Fibroblast of villous mesenchyme (primary cell): ENCODE measurements around the gene ATP2B2. TPM values are rescaled to one million over a fixed set of nuclear protein-coding genes. Genes with fewer than 3 reads are reported as not detected.
A peak's percentile ranks its signal among the peaks of the same experiment; 100 is the strongest.

Experiments
- DNase-seq: peaks from one replicate; pipeline ENCODE4 v3.0.0-alpha.2; 2010; ENCODE audit warnings: low read depth
- H3K4me3 ChIP-seq: 2 replicates; pipeline ENCODE4 v1.5.1; 2011; ENCODE audit warnings: low read depth, mild to moderate bottlenecking, low read length
- total RNA-seq: library from RNA; depleted of rRNA; stranded (reverse); fragments of >200 nt; gene quantifications from 2 replicates; pipeline ENCODE4 v1.2.3, GENCODE V29; 2012
- TF ChIP-seq, protein P1 (sequence below): IDR thresholded peaks from 2 replicates; pipeline ENCODE4 v1.5.1; 2012; ENCODE audit warnings: low read depth, mild to moderate bottlenecking, low read length; ENCODE audit not compliant: insufficient read depth

ATP2B2 gene
- total RNA-seq, 1 donor: not detected

DNA sequence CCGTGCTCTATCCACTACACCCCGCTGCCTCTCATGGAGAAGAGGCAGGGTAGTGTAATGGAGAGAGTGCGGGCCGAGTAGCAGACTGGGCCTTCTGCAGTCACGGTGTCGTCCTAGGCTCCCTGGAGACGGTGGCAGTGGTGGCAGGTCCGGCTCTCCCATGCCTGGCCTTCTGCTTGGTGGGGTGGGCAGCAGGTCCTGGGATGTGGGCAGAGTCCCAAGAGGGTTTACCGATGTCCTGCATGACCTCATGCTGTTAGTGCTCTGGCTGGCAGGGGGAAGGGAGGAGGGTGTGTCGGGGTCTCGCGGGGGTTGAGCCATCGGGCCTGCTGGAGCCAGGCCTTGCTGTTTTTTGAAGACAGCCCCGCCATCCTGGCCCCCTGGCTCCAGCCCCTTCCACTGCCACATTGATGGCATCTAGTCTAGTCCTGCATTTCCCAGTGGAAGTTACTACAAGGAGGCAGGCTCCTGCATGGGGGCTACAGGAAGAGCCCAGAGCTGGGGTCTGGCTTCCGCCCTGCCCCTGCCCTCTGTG, 110.8 kb downstream of the ATP2B2 start:
- H3K4me3 ChIP-seq: no peak overlapping the region
- TF ChIP-seq, protein P1, sequence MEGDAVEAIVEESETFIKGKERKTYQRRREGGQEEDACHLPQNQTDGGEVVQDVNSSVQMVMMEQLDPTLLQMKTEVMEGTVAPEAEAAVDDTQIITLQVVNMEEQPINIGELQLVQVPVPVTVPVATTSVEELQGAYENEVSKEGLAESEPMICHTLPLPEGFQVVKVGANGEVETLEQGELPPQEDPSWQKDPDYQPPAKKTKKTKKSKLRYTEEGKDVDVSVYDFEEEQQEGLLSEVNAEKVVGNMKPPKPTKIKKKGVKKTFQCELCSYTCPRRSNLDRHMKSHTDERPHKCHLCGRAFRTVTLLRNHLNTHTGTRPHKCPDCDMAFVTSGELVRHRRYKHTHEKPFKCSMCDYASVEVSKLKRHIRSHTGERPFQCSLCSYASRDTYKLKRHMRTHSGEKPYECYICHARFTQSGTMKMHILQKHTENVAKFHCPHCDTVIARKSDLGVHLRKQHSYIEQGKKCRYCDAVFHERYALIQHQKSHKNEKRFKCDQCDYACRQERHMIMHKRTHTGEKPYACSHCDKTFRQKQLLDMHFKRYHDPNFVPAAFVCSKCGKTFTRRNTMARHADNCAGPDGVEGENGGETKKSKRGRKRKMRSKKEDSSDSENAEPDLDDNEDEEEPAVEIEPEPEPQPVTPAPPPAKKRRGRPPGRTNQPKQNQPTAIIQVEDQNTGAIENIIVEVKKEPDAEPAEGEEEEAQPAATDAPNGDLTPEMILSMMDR: no peak
- DNase-seq: no peak

DNA sequence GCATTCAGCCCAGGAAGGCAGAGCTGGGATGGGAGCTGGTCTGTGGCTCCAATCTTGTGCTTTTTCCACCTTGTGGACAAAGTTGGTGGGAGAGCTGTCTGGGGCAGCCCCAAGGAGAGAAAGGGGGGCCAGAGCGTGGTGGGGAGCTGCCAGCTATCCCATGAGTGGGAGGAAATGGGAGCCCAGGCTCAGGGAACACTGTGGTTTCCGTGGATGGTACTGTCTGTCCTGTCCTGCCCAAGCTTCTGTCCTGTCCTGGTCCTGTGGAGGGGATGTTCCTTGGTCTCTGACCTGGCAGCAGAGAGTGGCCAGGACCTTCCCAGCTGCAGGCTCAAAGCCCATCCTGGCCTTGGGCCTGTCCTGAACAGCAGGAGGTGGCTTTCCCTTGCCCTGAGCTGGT, 111.9 kb downstream of the ATP2B2 start:
- no peak overlapping the region for H3K4me3 ChIP-seq
- no peak for DNase-seq
- TF ChIP-seq, protein P1: no peak

DNA sequence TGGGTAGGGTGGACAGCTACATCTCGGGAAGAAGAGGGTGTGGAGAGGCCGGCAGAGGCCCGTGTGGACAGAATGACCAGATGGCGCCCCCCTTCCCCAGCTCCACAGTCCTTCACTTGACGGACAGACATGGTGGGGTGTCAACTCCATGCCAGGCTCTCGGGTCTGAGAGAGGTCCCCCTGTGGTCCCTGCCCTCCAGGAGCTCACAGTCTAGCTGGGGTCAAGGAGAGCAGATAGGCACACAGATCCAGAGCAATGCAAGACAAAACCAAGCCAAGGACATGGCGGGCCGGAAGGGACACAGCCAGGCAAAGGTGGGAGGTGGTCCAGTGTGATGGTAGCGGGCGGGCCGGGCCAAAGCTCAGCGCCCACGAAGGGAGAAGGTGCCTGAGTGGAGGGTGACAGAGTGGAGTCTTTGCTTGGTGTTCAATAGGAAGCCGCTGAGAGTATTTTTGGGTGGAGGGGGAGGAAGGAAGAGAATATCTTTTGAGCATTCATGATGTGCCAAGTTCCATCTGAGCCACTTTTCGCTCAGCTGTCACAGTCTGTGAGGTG, 112.4 kb downstream of the ATP2B2 start:
- DNase-seq: no peak
- TF ChIP-seq, protein P1: no peak

DNA sequence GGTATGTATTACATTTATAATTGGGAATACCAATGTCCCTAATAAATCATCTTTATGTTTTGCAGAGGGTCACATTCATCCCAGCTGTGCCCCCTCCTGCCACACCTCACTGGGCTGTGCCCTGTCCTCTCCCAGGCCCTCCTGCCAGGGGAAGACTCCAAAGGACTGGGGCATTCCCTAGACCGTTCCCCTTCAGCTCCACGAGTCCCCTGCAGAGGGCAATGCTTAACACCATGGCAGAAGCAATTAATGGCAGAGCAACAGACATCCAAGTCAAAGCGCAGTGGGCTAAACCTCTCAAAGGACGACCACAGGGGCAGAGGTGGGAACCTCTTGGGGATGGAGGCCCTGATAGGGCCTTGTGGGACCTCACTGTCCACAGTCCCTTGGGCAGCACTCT, 113.1 kb downstream of the ATP2B2 start:
- TF ChIP-seq, protein P1: peak; percentile 5
- H3K4me3 ChIP-seq: no peak overlapping the region
- DNase-seq: no peak

More for the DNA sequence above, 112.4 kb downstream of the ATP2B2 start:
- no peak overlapping the region for H3K4me3 ChIP-seq

DNA sequence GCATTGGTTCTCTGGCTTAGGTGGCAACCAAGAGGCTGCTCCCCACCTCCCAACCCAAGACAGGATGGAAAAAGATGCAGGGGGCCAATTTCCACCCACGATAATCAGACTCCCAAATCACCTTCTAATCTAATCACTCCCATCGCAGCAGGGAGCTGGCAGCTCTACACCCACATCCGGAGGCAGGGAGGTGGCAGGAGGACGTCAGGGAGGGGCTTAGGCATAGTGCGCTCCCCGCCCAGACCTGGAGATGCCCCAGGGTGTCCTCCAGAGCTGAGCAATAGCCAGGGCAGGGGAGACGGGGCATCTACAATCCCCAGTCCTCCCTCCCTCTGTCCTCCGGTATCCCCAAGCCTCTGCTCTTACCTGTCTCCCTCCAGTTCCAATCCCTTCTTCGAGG, 114.0 kb downstream of the ATP2B2 start:
- no peak overlapping the region for H3K4me3 ChIP-seq
- TF ChIP-seq, protein P1: no peak
- DNase-seq: no peak

DNA sequence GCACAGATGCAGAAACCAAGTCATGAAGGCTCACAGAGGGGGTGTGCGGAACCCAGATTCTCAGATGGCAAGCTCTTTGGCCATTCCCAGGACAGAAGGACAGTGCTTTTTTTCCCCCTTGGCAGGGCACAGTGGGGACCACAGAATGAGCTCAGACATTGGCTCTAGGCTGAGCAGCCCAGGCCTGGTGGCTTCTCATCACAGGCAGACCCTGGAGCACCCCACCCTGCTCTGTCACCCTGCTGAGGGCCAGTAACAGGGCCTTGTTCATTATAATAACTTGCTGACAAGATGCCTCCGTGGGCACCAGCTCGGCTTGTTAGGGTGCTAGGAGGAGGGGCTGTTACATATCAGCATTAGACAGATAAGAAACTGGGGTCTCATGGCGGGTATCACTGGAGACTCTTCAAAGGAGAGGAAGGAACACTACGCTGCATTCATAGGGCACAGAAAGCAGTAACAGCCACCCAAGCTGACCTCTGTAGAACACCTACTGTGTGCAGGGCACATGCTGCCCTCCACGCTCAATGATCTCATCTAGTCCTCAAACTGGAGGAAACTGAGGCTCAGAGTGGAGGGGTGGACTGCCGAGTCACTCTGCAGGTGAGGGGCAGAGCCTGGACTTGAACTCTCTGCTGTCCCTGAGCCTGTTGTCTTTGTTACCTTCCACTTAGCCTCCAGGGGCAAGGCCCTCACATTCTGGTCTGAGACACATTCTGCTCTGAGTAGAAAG, 114.6 kb downstream of the ATP2B2 start:
- TF ChIP-seq, protein P1: no peak
- no peak for DNase-seq

More for the DNA sequence above, 114.6 kb downstream of the ATP2B2 start:
- no peak overlapping the region for H3K4me3 ChIP-seq
